Measurements from ENCODE around the gene ABTB1.

ABTB1 gene

DNA sequence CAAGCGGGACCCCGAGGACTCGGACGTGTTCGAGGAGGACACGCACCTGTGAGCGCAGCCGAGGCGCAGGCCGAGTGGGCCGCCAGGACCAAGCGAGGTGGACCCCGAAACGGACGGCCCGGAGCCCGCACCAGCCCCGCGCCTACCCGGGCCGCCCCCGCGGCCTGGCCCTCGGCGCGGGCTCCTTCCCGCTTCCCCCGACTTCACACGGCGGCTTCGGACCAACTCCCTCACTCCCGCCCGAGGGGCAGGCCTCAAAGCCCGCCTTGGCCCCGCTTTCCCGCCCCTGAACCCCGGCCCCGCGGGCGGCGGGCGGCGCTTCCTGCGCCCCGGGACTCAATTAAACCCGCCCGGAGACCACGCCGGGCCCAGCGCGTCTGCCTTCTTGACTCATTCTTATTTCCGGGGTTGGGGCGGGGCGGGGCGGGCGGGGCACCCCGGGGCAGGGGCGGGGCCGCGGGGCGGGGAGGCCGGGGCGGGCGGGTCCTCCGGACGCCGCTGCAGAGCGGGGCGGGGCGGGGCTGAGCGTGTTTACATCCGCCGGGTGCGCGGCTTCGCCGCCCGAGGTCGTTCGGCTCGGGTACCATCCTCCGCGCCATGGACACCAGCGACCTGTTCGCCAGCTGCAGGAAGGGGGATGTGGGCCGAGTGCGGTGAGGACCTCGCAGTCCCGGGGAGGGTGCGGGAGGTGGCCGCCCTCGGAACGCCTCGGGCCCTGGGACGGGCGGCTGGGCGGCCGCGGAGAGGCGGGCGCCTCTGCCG is at the start of gene ABTB1:
Gene ABTB1 (plus strand): TSS at position 524 of the 762 bp plus-strand sequence. CDS start 74 bp downstream, at position 598.
- TF ChIP-seq EZH2 (IDR thresholded peaks at IDR 0.05; ENCODE audit: borderline replicate concordance, low read length): no peak
- no peak for TF ChIP-seq CTCF (IDR thresholded peaks at IDR 0.05; ENCODE audit: low read length)
- Histone ChIP-seq H3K9ac (ENCODE audit: low read length) (peak within 1 kb of the TSS; percentile 82), H3K27me3 (ENCODE audit: insufficient read depth, low read length) (no peaks in the 10 kb centered on the region; the same call in 1 of the 2 replicates), H3K36me3 (ENCODE audit: insufficient read depth, low read length) (no peaks in the 10 kb centered on the region), H3K27ac (ENCODE audit: low read depth, low read length, poor library complexity, severe bottlenecking) (no peak within 1 kb of the TSS), H4K20me1 (ENCODE audit: insufficient read depth, low read length) (no peaks in the 10 kb centered on the region), H3F3A (ENCODE audit: insufficient read depth, low read length) (no peaks in the 10 kb centered on the region), H3K79me2 (ENCODE audit: insufficient read depth, low read length) (no peaks in the 10 kb centered on the region), H3K9me3 (ENCODE audit: low read length) (no peaks in the 10 kb centered on the region), H3K4me2 (ENCODE audit: low read length) (peak within 1 kb of the TSS; percentile 96), H2AFZ (ENCODE audit: low read length) (peak within 1 kb of the TSS; percentile 69; the same call in 1 of the 2 replicates), H3K4me3 (ENCODE audit: low read depth, low read length, poor library complexity, severe bottlenecking) (peak within 1 kb of the TSS; percentile 97), H3K4me1 (ENCODE audit: insufficient read depth, low read length, severe bottlenecking) (peaks cover 17% of the 10 kb centered on the region), H3K9me2 (ENCODE audit: low read depth, low read length) (no peaks in the 10 kb centered on the region)

GRCh38 chr3:127624063-127624462 is 48.7 kb upstream of the ABTB1 start:
- no peaks in the 10 kb centered on the region for H3K9me3 ChIP-seq (ENCODE audit: low read length)
- no peak overlapping the region for H2AFZ ChIP-seq (ENCODE audit: low read length)
- H3K27me3 ChIP-seq (ENCODE audit: insufficient read depth, low read length): no peaks in the 10 kb centered on the region; the same call in 1 of the 2 replicates
- TF ChIP-seq EZH2 (IDR thresholded peaks at IDR 0.05; ENCODE audit: borderline replicate concordance, low read length) (no peak), CTCF (IDR thresholded peaks at IDR 0.05; ENCODE audit: low read length) (no peak)
- H3K9me2 ChIP-seq (ENCODE audit: low read depth, low read length): no peaks in the 10 kb centered on the region
- peaks cover 5% of the 10 kb centered on the region for H3K4me1 ChIP-seq (ENCODE audit: insufficient read depth, low read length, severe bottlenecking)
- no peaks in the 10 kb centered on the region for H4K20me1 ChIP-seq (ENCODE audit: insufficient read depth, low read length)
- H3K27ac ChIP-seq (ENCODE audit: low read depth, low read length, poor library complexity, severe bottlenecking): no peak overlapping the region
- H3K79me2 ChIP-seq (ENCODE audit: insufficient read depth, low read length): no peaks in the 10 kb centered on the region
- H3K4me2 ChIP-seq (ENCODE audit: low read length): no peak overlapping the region
- H3K9ac ChIP-seq (ENCODE audit: low read length): no peak overlapping the region
- no peaks in the 10 kb centered on the region for H3F3A ChIP-seq (ENCODE audit: insufficient read depth, low read length)
- peaks cover 42% of the 10 kb centered on the region for H3K36me3 ChIP-seq (ENCODE audit: insufficient read depth, low read length)
- no peak overlapping the region for H3K4me3 ChIP-seq (ENCODE audit: low read depth, low read length, poor library complexity, severe bottlenecking)

GRCh38 chr3:127625821-127626220 is 46.9 kb upstream of the ABTB1 start:
- Histone ChIP-seq H3K4me2 (ENCODE audit: low read length) (no peak overlapping the region), H3K79me2 (ENCODE audit: insufficient read depth, low read length) (no peaks in the 10 kb centered on the region), H3K4me3 (ENCODE audit: low read depth, low read length, poor library complexity, severe bottlenecking) (no peak overlapping the region), H3K4me1 (ENCODE audit: insufficient read depth, low read length, severe bottlenecking) (peaks cover 19% of the 10 kb centered on the region), H3K27ac (ENCODE audit: low read depth, low read length, poor library complexity, severe bottlenecking) (no peak overlapping the region), H4K20me1 (ENCODE audit: insufficient read depth, low read length) (no peaks in the 10 kb centered on the region), H3K9ac (ENCODE audit: low read length) (no peak overlapping the region), H3K9me3 (ENCODE audit: low read length) (no peaks in the 10 kb centered on the region), H3K27me3 (ENCODE audit: insufficient read depth, low read length) (no peaks in the 10 kb centered on the region; the same call in 1 of the 2 replicates), H2AFZ (ENCODE audit: low read length) (no peak overlapping the region), H3F3A (ENCODE audit: insufficient read depth, low read length) (no peaks in the 10 kb centered on the region), H3K36me3 (ENCODE audit: insufficient read depth, low read length) (peaks cover 24% of the 10 kb centered on the region), H3K9me2 (ENCODE audit: low read depth, low read length) (no peaks in the 10 kb centered on the region)
- TF ChIP-seq EZH2 (IDR thresholded peaks at IDR 0.05; ENCODE audit: borderline replicate concordance, low read length) (no peak), CTCF (IDR thresholded peaks at IDR 0.05; ENCODE audit: low read length) (no peak)
